ENCODE data around the gene KANSL1L. TPM values are rescaled to one million over a fixed set of nuclear protein-coding genes. Genes with fewer than 3 reads are reported as not detected.
"Not testable (repeated sequence)": the region's sequence is repeated elsewhere in the genome, so short reads cannot be mapped to it uniquely, and the experiment has no call there.

KANSL1L gene
- total RNA-seq, 1 donor from 2014 or later, result 18.3 TPM

DNA sequence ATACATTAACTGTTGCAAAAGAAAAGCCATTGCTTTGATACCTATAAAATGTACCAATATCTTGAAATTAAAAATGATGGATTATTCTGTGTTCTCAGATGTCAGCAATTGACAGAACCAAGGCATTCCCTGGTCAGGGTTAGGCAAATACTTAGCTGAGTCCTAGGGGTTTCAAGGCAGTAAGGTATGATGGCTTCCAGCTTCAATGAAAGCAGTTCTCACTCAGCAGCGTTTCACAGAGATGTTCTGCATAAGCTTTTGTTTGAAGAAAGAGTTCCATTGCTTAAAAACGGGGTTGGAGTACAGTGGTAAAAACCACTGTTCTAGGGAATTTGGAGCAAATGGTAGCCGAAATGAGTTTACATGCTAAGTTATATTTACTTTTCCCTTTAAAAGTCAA lies 17.0 kb upstream of the KANSL1L start:
- no peaks in the 10 kb centered on the region for H3K4me1 Mint-ChIP-seq
- peaks cover 26% of the 10 kb centered on the region for H3K9me3 Mint-ChIP-seq
- no peaks in the 10 kb centered on the region for H3K27me3 Mint-ChIP-seq (ENCODE audit: low read depth)
- no peak overlapping the region for H3K4me3 Mint-ChIP-seq
- TF ChIP-seq CTCF (conservative IDR thresholded peaks at IDR 0.05), result no peak
- no peak for DNase-seq (ENCODE audit: low read depth, low spot score)
- H3K36me3 Mint-ChIP-seq (ENCODE audit: low read depth), result peaks cover 17% of the 10 kb centered on the region
- H3K27ac Mint-ChIP-seq (ENCODE audit: unreplicated experiment), result no peak overlapping the region

DNA sequence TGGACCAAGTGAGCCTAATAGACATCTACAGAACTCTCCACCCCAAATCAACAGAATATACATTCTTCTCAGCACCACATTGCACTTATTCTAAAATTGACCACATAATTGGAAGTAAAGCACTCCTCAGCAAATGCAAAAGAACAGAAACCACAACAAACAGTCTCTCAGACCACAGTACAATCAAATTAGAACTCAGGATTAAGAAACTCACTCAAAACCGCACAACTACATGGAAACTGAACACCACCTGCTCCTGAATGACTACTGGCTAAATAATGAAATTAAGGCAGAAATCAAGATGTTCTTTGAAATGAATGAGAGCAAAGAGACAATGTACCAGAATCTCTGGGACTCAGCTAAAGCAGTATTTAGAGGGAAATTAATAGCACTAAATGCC lies 12.7 kb upstream of the KANSL1L start:
- not testable (repeated sequence) for H3K27ac Mint-ChIP-seq (ENCODE audit: unreplicated experiment); H3K4me1 Mint-ChIP-seq; H3K4me3 Mint-ChIP-seq; H3K27me3 Mint-ChIP-seq (ENCODE audit: low read depth); DNase-seq (ENCODE audit: low read depth, low spot score)
- Mint-ChIP-seq H3K36me3 (ENCODE audit: low read depth) (peaks cover 17% of the 10 kb centered on the region), H3K9me3 (peaks cover 27% of the 10 kb centered on the region)

DNA sequence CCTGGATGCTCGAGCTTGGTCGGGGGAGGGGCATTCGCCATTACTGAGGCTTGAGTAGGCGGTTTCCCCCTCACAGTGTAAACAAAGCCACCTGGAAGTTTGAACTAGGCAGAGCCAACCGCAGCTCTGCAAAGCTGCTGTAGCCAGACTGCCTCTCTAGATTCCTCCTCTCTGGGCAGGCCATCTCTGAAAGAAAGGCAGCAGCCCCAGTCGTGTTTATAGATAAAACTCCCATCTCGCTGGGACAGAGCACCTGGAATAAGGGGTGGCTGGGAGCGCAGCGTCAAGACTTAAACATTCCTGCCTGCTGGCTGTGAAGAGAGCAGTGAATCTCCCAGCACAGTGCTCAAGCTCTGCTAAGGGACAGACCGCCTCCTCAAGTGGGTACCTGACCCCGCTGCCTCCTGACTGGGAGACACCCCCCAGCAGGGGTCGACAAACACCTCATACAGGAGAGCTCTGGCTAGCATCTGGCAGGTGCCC lies 10.4 kb upstream of the KANSL1L start:
- not testable (repeated sequence) for H3K4me3 Mint-ChIP-seq; H3K27ac Mint-ChIP-seq (ENCODE audit: unreplicated experiment); H3K27me3 Mint-ChIP-seq (ENCODE audit: low read depth); H3K4me1 Mint-ChIP-seq; DNase-seq (ENCODE audit: low read depth, low spot score)
- Mint-ChIP-seq H3K36me3 (ENCODE audit: low read depth) (peaks cover 17% of the 10 kb centered on the region), H3K9me3 (peaks cover 27% of the 10 kb centered on the region)

DNA sequence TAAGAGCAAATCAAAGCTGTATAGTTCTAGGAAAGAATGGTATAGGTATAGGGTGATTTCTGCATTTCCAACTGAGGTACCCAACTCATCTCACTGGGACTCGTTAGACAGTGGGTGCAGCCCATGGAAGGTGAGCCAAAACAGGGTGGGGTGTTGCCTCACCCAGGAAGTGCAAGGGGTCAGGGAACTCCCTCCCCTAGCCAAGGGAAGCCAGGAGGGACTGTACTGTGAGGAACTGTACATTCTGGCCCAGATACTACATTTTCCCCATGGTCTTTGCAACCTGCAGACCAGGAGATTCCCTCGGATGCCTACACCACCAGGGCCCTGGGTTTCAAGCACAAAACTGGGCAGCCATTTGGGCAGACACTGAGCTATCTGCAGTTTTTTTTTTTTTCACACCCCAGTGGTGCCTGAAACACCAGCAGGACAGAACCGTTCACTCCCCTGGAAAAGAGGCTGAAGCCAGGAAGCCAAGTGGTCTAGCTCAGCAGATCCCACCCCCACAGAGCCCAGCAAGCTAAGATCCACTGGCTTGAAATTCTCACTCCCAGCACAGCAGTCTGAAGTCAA lies 9.9 kb upstream of the KANSL1L start:
- not testable (repeated sequence) for H3K27me3 Mint-ChIP-seq (ENCODE audit: low read depth); H3K4me3 Mint-ChIP-seq; DNase-seq (ENCODE audit: low read depth, low spot score); H3K4me1 Mint-ChIP-seq; H3K27ac Mint-ChIP-seq (ENCODE audit: unreplicated experiment)
- Mint-ChIP-seq H3K36me3 (ENCODE audit: low read depth) (peaks cover 14% of the 10 kb centered on the region), H3K9me3 (peaks cover 21% of the 10 kb centered on the region)

- Mint-ChIP-seq H3K9me3 (peaks cover 16% of the 10 kb centered on the region), H3K4me1 (peaks cover 5% of the 10 kb centered on the region), H3K4me3 (no peak overlapping the region), H3K27me3 (ENCODE audit: low read depth) (no peaks in the 10 kb centered on the region), H3K27ac (ENCODE audit: unreplicated experiment) (no peak overlapping the region), H3K36me3 (ENCODE audit: low read depth) (peaks cover 14% of the 10 kb centered on the region)
- no peak for TF ChIP-seq CTCF (conservative IDR thresholded peaks at IDR 0.05)
- DNase-seq (ENCODE audit: low read depth, low spot score), result no peak
Observed at GRCh38 chr2:210180477-210180876, 9.3 kb upstream of the KANSL1L start.

DNA sequence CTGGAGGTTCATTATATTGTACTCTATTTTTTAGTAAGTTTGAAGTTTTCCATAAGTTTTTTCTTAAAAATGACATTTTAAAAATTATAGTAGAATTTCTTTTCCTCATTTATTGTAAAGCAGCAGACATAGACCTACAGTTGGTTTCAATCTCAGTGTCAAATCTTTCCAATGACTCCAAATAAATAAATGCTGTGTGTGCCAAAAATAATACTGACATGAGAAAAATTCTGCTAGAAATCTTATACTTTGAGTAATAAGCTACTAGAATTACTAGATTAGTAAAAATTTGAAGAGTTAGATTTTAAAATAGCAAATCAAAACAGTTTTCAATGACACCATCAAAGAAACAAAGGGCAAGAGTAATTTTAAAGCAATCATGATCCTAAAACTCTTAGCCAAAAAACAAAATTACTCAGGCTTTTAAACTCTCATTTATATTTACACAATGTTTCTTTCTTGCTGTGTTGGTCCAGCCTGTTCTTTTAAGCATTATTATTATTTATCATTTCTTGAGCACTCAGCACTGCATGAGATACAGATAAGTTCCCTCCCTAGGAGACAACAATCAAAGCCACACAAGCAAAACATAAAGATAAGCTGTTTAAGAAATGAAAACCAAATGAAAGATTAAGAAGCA lies 8.3 kb upstream of the KANSL1L start:
- peaks cover 5% of the 10 kb centered on the region for H3K4me1 Mint-ChIP-seq
- peaks cover 11% of the 10 kb centered on the region for H3K9me3 Mint-ChIP-seq
- no peak for TF ChIP-seq CTCF (conservative IDR thresholded peaks at IDR 0.05)
- no peaks in the 10 kb centered on the region for H3K27me3 Mint-ChIP-seq (ENCODE audit: low read depth)
- DNase-seq (ENCODE audit: low read depth, low spot score), result no peak
- no peak overlapping the region for H3K27ac Mint-ChIP-seq (ENCODE audit: unreplicated experiment)
- no peak overlapping the region for H3K4me3 Mint-ChIP-seq
- H3K36me3 Mint-ChIP-seq (ENCODE audit: low read depth), result peaks cover 10% of the 10 kb centered on the region

GRCh38 chr2:210177769-210178168 lies 6.6 kb upstream of the KANSL1L start:
- no peak for TF ChIP-seq CTCF (conservative IDR thresholded peaks at IDR 0.05)
- Mint-ChIP-seq H3K27me3 (ENCODE audit: low read depth) (peaks cover under 1% of the 10 kb centered on the region), H3K27ac (ENCODE audit: unreplicated experiment) (no peak overlapping the region), H3K4me1 (peaks cover 5% of the 10 kb centered on the region), H3K9me3 (no peaks in the 10 kb centered on the region), H3K36me3 (ENCODE audit: low read depth) (no peaks in the 10 kb centered on the region), H3K4me3 (no peak overlapping the region)
- no peak for DNase-seq (ENCODE audit: low read depth, low spot score)

DNA sequence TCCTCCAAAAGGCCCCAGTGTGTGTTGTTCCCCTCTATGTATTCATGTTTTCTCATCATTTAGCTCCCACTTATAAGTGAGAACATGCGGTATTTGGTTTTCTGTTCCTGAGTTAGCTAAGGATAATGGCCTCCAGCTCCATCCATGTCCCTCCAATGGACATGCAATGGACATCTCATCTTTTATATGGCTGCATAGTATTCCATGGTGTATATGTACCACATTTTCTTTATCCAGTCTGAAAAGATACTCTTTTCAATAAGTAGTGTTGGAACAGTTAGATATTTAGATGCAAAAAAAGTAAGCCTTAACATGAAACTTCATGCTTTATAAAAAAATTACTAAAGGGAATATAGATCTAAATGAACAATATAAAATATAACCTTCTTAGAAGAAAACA lies 5.9 kb upstream of the KANSL1L start:
- H3K27ac Mint-ChIP-seq (ENCODE audit: unreplicated experiment); H3K27me3 Mint-ChIP-seq (ENCODE audit: low read depth); H3K36me3 Mint-ChIP-seq (ENCODE audit: low read depth); H3K9me3 Mint-ChIP-seq; DNase-seq (ENCODE audit: low read depth, low spot score); H3K4me3 Mint-ChIP-seq; H3K4me1 Mint-ChIP-seq: not testable (repeated sequence)

Measured in neural crest cell (in vitro differentiated cells).